GM10248 (cell line): Measurements from ENCODE around the gene CYP2J2.

Experiments used
- CTCF ChIA-PET: fragments of 300-600 bp; sonication (Branson Sonifier 250); formaldehyde crosslinking; extraction: SDS; loops from one replicate; lab custom pipeline; 2021; ENCODE audit warnings: antibody characterized with exemption; lab: Yijun Ruan, JAX
- POLR2A ChIA-PET: fragments of 350-650 bp; sonication (Branson Sonifier 250); formaldehyde crosslinking; extraction: SDS; loops from one replicate; lab custom pipeline; 2020; ENCODE audit warnings: antibody characterized with exemption; lab: Yijun Ruan, JAX
- DNase-seq: peaks from one replicate; pipeline ENCODE4 v3.0.0; 2012; ENCODE audit errors: extremely low spot score
- TF ChIP-seq, protein P1 (sequence below): IDR thresholded peaks from 2 replicates; pipeline ENCODE4 v1.5.1; 2012; ENCODE audit warnings: mild to moderate bottlenecking, low read depth; ENCODE audit errors: extremely low read depth, missing control alignments, control extremely low read depth

CYP2J2 gene

GRCh38 chr1:59898927-59899326 lies 27.6 kb downstream of the CYP2J2 start:
- CTCF ChIA-PET: no interaction called here
- POLR2A ChIA-PET: no interaction called here

DNA sequence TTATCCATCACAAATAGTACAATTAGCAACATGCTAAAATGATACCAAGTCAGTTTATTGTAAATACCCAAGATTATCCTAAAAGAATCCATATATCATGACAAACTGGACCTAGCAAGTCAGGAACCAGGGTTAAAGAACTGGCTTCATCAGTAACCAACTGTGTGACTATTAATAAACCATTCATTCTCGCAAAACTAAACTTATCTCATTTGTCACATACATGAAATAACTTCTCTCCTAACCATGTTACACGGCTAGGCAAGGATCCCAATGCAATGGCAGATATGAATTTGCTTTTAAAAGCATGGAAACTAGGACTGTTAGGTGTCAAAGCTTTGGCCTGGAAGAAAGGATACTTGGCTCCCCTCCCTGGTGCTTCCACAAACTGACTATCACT lies 29.4 kb downstream of the CYP2J2 start:
- no peak for DNase-seq
- ChIA-PET CTCF (no interaction called here), POLR2A (no interaction called here)
- TF ChIP-seq, protein P1, sequence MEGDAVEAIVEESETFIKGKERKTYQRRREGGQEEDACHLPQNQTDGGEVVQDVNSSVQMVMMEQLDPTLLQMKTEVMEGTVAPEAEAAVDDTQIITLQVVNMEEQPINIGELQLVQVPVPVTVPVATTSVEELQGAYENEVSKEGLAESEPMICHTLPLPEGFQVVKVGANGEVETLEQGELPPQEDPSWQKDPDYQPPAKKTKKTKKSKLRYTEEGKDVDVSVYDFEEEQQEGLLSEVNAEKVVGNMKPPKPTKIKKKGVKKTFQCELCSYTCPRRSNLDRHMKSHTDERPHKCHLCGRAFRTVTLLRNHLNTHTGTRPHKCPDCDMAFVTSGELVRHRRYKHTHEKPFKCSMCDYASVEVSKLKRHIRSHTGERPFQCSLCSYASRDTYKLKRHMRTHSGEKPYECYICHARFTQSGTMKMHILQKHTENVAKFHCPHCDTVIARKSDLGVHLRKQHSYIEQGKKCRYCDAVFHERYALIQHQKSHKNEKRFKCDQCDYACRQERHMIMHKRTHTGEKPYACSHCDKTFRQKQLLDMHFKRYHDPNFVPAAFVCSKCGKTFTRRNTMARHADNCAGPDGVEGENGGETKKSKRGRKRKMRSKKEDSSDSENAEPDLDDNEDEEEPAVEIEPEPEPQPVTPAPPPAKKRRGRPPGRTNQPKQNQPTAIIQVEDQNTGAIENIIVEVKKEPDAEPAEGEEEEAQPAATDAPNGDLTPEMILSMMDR: no peak

More at GRCh38 chr1:59898927-59899326, 27.6 kb downstream of the CYP2J2 start:
- no peak for DNase-seq
- TF ChIP-seq, protein P1: no peak

- TF ChIP-seq, protein P1: no peak
- CTCF ChIA-PET: interaction anchor here (1.1 to 2.2 kb wide), 3 partner anchors 9 to 58 kb away, joined by 3 to 10 read pairs (median 4); no protein-coding TSS in a partner anchor
- no peak for DNase-seq
- POLR2A ChIA-PET: no interaction called here
These were observed 33.4 kb downstream of the CYP2J2 start for GRCh38 chr1:59892841-59893811.

DNA sequence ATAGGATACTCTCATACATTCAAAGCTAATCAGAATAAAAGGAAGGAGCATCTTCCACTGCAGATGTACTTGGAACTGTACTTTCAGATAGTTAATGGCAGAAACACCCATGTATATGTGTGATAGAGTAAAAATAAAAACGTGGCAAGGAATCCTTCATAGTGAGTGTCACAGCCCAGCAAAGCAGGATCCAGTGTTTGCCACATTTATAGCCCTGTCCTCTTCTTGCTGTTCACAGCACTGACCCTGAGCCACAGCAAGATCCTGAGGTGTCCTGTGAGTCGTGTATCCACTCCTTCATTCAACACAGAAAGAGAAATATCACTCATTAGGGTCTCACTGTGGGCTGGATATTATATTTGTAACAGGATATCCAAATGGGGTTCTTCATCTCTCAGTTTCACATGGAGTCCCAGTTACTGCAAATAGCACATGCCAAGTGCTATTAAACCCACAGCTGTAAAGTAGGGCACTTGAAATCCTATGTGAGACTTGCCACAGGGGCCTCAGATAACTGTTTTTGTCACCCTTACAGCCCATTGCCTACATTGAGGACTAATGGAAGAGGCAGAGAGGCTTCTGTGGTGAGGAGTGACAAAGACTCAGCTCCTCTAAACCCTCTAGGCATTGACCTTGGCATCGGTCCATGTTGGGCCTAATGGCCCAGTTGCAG lies 41.3 kb downstream of the CYP2J2 start:
- POLR2A ChIA-PET: no interaction called here
- CTCF ChIA-PET: interaction anchor here (1.5 to 3.4 kb wide), 3 partner anchors 8 to 62 kb away, joined by 3 to 10 read pairs (median 9); no protein-coding TSS in a partner anchor
- TF ChIP-seq, protein P1: no peak
- no peak for DNase-seq

DNA sequence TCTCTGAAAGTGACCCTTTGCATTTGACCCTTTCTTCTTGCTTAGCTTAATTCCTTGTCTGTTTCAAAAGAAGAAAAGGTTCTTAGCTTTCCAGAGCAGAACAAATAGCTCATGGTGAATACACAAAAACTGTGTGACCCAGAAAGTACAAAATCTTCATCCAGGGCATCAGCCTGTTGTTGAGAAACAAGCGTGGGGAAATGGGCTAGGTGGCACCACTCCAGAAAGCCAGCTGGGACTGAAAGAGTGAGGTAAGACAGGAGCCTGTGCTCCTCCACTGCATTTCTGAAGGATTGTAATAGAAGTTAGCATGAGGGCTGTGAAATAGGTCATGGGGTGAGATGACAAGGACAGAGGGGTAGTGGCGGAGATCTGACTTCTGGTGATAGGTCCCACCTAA lies 45.8 kb downstream of the CYP2J2 start:
- TF ChIP-seq, protein P1: no peak
- CTCF ChIA-PET: interaction anchor here (3.8 kb wide), 1 partner anchor 66 kb away, joined by 26 read pairs; no protein-coding TSS in a partner anchor
- POLR2A ChIA-PET: no interaction called here
- DNase-seq: no peak

GRCh38 chr1:59879996-59880505 lies 46.5 kb downstream of the CYP2J2 start:
- DNase-seq: no peak
- TF ChIP-seq, protein P1: no peak
- ChIA-PET POLR2A (no interaction called here), CTCF (interaction anchor here (1.5 to 3.8 kb wide), 3 partner anchors 9 to 67 kb away, joined by 3 to 26 read pairs (median 8); no protein-coding TSS in a partner anchor)
